ENCODE results near the gene TMEM170B. TPM values are rescaled to one million over a fixed set of nuclear protein-coding genes. Genes with fewer than 3 reads are reported as not detected.

Gene TMEM170B
- total and polyA plus RNA-seq, 2 of the 8 experiments (the other 6 are each of a cell fraction or from before 2014, with no cell fraction given): 0.80 to 4.3 TPM

DNA sequence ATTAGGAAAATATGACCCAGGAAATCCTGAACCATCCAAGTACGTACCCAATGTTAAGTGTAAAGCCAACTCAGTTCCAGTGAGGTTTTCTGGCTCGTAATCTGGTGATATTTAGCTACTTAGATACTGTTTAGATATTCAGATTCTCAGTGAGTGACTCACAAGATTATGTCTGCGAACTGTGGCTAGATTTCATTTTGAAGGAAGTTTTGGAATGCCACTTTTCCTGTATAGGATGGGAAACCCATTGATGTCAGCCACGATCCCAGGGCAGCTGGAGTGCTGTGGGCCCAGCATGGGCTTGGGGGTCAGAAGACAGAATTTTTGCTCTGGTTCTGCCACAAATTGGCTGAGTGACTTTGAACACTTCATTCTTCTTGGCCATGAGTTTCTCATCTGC lies 76.3 kb downstream of the TMEM170B start (continued):
- TF ChIP-seq, protein P1, sequence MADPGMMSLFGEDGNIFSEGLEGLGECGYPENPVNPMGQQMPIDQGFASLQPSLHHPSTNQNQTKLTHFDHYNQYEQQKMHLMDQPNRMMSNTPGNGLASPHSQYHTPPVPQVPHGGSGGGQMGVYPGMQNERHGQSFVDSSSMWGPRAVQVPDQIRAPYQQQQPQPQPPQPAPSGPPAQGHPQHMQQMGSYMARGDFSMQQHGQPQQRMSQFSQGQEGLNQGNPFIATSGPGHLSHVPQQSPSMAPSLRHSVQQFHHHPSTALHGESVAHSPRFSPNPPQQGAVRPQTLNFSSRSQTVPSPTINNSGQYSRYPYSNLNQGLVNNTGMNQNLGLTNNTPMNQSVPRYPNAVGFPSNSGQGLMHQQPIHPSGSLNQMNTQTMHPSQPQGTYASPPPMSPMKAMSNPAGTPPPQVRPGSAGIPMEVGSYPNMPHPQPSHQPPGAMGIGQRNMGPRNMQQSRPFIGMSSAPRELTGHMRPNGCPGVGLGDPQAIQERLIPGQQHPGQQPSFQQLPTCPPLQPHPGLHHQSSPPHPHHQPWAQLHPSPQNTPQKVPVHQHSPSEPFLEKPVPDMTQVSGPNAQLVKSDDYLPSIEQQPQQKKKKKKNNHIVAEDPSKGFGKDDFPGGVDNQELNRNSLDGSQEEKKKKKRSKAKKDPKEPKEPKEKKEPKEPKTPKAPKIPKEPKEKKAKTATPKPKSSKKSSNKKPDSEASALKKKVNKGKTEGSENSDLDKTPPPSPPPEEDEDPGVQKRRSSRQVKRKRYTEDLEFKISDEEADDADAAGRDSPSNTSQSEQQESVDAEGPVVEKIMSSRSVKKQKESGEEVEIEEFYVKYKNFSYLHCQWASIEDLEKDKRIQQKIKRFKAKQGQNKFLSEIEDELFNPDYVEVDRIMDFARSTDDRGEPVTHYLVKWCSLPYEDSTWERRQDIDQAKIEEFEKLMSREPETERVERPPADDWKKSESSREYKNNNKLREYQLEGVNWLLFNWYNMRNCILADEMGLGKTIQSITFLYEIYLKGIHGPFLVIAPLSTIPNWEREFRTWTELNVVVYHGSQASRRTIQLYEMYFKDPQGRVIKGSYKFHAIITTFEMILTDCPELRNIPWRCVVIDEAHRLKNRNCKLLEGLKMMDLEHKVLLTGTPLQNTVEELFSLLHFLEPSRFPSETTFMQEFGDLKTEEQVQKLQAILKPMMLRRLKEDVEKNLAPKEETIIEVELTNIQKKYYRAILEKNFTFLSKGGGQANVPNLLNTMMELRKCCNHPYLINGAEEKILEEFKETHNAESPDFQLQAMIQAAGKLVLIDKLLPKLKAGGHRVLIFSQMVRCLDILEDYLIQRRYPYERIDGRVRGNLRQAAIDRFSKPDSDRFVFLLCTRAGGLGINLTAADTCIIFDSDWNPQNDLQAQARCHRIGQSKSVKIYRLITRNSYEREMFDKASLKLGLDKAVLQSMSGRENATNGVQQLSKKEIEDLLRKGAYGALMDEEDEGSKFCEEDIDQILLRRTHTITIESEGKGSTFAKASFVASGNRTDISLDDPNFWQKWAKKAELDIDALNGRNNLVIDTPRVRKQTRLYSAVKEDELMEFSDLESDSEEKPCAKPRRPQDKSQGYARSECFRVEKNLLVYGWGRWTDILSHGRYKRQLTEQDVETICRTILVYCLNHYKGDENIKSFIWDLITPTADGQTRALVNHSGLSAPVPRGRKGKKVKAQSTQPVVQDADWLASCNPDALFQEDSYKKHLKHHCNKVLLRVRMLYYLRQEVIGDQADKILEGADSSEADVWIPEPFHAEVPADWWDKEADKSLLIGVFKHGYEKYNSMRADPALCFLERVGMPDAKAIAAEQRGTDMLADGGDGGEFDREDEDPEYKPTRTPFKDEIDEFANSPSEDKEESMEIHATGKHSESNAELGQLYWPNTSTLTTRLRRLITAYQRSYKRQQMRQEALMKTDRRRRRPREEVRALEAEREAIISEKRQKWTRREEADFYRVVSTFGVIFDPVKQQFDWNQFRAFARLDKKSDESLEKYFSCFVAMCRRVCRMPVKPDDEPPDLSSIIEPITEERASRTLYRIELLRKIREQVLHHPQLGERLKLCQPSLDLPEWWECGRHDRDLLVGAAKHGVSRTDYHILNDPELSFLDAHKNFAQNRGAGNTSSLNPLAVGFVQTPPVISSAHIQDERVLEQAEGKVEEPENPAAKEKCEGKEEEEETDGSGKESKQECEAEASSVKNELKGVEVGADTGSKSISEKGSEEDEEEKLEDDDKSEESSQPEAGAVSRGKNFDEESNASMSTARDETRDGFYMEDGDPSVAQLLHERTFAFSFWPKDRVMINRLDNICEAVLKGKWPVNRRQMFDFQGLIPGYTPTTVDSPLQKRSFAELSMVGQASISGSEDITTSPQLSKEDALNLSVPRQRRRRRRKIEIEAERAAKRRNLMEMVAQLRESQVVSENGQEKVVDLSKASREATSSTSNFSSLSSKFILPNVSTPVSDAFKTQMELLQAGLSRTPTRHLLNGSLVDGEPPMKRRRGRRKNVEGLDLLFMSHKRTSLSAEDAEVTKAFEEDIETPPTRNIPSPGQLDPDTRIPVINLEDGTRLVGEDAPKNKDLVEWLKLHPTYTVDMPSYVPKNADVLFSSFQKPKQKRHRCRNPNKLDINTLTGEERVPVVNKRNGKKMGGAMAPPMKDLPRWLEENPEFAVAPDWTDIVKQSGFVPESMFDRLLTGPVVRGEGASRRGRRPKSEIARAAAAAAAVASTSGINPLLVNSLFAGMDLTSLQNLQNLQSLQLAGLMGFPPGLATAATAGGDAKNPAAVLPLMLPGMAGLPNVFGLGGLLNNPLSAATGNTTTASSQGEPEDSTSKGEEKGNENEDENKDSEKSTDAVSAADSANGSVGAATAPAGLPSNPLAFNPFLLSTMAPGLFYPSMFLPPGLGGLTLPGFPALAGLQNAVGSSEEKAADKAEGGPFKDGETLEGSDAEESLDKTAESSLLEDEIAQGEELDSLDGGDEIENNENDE (IDR thresholded peaks at IDR 0.05; ENCODE audit: insufficient replicate concordance, low read length): no peak
- no peak for TF ChIP-seq CREB1 (IDR thresholded peaks at IDR 0.05)
- no peak for TF ChIP-seq SIRT6 (IDR thresholded peaks at IDR 0.05; ENCODE audit: low read length)
